GM13977 (cell line): ENCODE results near the gene LRG1.

Source experiments
- DNase-seq: peaks from one replicate; pipeline ENCODE4 v3.0.0; 2012; ENCODE audit warnings: low spot score
- in situ Hi-C: fragments of 300-500 bp; cut with MboI; formaldehyde crosslinking; loops from one replicate; pipeline ENCODE4 v1.12.0; 2022; ENCODE audit warnings: low sequenced_read_pairs, low pct_unique_long_range_greater_than_20kb, mixed read lengths, inconsistent platforms; ENCODE audit not compliant: unreplicated experiment
- TF ChIP-seq, protein P1 (sequence below): IDR thresholded peaks from 2 replicates; pipeline ENCODE4 v1.5.1; 2012; ENCODE audit warnings: mild to moderate bottlenecking, control low read depth; ENCODE audit not compliant: insufficient read depth; ENCODE audit errors: extremely low read depth, missing control alignments

LRG1 gene

DNA sequence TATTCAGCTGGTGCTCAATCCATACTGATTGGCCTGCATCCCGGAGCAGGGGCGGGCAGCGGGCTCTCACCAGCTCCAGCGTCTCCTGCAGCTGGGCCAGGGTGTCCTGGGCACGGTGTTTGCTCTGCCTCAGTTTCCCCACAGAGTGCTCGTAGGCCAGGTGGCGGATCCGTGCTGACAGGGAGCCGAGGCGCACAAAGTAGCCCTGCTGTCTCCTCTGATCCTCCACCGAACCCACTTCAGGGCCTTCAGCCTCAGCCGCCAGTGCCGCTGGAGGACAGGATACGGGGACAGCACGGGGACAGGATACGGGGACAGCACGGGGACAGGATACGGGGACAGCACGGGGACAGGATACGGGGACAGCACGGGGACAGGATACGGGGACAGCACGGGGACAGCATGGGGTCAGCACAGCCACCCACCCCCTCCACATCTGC lies 14.3 kb downstream of the LRG1 start:
- in situ Hi-C loops, result loop anchor here (10.0 kb wide), 1 partner anchor 251 kb away; the partner anchor contains the start of gene SHD
- TF ChIP-seq, protein P1, sequence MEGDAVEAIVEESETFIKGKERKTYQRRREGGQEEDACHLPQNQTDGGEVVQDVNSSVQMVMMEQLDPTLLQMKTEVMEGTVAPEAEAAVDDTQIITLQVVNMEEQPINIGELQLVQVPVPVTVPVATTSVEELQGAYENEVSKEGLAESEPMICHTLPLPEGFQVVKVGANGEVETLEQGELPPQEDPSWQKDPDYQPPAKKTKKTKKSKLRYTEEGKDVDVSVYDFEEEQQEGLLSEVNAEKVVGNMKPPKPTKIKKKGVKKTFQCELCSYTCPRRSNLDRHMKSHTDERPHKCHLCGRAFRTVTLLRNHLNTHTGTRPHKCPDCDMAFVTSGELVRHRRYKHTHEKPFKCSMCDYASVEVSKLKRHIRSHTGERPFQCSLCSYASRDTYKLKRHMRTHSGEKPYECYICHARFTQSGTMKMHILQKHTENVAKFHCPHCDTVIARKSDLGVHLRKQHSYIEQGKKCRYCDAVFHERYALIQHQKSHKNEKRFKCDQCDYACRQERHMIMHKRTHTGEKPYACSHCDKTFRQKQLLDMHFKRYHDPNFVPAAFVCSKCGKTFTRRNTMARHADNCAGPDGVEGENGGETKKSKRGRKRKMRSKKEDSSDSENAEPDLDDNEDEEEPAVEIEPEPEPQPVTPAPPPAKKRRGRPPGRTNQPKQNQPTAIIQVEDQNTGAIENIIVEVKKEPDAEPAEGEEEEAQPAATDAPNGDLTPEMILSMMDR, result no peak
- DNase-seq, result no peak

DNA sequence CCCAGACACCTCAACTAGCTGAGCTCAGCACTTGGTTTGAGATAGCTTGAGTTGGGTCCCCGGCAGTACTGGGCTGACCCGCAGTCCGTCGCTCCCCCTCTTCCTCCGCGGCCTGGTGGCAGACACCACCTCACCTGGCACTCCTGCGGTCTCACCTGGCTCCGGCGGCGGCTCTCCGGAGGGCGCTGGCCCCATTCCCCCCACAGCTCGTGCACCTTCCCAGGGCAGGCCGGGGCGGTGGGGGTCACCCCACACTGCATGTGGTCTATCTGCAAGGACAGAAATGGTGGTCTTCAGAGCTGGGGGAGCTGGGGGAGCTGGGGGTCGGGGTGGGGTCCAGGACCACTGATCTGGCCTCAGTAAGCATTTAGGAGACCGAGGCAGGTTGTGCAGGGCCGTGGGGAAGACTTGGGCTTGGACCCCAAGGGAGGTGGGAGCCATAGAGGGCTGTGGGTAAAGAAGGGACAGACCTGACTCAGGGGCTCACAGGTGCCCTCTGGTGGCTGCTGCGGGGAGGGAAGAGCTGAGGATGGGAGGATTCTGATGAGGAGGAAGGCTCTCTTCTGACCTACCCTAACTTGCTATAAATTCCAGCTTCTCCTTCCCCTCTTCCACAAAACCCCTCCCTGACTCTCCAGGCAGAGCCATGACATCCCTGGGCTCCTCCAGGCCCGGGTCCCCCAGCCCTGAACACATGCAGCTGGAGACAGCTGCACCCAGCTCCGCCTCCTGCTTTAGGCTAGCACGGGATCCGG lies 14.9 kb downstream of the LRG1 start:
- peak; percentile 84 for DNase-seq
- TF ChIP-seq, protein P1, result peak; percentile 83
- in situ Hi-C loops, result loop anchor here (10.0 kb wide), 1 partner anchor 250 kb away; the partner anchor contains the start of gene SHD

DNA sequence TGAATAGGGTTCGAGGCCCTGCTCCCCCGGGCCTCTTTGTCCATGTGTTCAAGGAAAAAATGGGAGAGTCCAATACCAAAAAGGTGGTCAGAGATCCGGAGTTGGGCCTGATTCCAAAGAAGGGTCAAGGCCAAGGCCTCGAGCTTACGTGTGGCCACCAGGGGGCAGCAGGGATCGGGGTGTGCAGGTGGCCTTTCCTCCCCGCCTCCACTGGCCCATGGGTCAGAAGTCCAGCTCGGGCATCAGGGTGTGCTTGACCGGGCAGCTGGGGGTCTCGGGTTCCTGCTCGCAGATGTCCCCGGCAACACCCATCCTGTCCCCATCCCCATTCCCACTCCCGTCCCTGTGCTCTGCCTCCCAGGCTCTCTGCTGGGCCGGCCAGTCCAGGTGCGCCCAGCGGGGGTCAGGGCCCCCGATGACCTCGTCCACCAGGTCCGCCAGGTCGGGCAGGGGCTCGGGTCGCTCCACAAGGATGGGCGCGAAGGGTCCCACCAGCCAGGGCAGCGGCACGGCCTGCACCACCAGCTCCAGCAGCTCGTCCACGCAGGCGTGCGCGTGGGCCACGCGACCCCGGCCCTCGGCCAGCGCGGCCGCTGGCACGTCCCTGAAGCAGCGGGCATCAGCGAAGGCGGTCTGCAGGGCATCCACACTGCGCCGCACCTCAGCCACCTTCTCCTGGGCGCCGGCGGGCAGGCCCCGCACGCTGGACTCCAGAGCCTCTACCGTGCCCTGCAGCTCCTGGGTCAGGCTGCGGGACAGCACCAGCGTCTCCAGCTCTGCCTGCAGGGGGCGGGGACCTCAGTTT lies 16.3 kb downstream of the LRG1 start:
- peak; percentile 76 for DNase-seq
- TF ChIP-seq, protein P1, result peak; percentile 83
- in situ Hi-C loops, result loop anchor here (10.0 kb wide), 1 partner anchor 249 kb away; the partner anchor contains the start of gene SHD

DNA sequence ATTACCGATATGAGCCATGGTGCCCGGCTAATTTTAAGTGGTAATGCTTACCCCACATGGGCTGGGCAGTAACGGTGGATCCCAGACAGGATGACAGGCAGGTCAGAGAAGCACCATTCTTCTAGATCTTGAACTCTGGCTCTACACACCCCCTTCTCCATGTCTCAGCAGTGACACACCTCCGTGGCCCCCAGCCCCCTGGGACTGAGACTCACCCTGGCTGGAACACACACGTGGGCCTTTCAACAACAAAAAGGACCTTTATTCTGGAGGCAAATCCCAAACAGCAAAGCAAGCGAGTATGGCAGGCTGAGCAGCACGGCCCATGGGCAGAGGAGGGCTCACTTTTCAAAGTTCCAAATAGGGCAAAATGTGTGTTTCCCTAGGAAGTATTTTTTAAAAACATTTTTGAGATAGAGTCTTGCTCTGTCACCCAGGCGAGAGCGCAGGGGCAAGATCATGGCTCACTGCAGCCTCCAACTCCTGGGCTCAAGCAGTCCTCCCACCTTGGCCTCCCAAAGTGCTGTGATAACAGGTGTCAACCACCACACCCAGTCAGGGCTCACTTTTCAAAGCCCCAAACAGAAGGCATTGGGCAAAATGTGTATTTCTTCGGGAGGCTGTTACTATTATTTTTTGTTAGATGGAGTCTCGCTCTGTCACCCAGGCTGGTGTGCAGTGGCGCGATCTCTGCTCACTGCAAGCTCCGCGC lies 17.4 kb downstream of the LRG1 start:
- no peak for DNase-seq
- in situ Hi-C loops, result loop anchor here (10.0 kb wide), 1 partner anchor 248 kb away; the partner anchor contains the start of gene SHD
- TF ChIP-seq, protein P1, result no peak

DNA sequence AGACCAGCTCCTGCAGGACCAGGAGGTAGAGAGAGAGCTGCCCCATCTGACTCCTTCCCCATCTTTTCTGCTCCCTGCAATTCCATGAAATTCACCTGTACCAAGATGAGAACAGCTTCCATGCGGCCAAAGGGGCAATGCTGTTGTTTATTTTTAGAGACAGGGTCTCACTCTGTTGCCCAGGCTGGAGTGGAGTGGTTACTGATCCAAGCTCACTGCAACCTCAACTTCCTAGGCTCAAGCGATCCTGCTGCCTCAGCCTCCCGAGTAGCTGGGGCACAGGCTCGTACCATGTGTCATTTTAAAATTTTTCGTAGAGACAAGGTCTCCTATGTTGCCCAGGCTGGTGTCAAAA lies 18.0 kb downstream of the LRG1 start:
- no peak for DNase-seq
- in situ Hi-C loops, result loop anchor here (10.0 kb wide), 1 partner anchor 247 kb away; the partner anchor contains the start of gene SHD
- TF ChIP-seq, protein P1, result no peak

DNA sequence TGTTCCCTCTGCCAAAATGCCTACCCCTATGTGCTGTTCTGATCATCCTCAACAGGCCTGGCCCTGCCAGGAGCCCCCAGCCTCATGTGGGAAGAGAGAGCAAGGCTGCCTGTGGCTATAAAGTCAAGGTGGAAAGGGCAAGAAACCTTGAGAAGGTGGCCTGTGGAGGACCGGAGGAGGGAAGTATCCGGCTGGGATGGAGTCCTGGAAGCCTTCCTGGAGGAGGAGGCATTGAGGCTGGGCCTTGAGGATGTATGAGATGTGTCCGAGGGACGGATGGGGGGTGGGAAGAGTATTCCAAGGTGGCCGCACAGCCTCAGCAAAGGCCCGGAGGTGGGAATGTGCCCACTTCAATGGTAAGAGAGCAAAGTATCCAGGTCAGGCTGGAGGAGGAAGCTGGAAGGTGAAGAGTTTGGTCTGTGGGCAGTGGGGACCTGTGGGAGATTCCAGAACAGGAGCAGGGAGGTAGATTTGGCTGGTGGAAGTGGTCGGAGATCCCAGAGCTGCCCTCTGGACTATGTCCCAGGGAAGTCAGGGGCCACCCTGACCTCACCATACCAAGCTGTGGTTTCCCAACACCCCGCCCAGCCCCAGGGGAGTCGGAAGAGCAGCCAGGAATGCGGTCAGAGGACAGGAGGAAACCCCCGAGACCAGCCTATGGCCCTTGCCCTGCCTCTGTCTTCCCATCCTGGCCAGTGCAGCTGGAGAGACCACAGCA lies 18.5 kb downstream of the LRG1 start:
- in situ Hi-C loops, result loop anchor here (10.0 kb wide), 1 partner anchor 247 kb away; the partner anchor contains the start of gene SHD
- no peak for DNase-seq
- TF ChIP-seq, protein P1, result no peak
